Articular chondrocyte of knee joint (primary cell): ENCODE results near the gene PSMD1. TPM values are rescaled to one million over a fixed set of nuclear protein-coding genes. Genes with fewer than 3 reads are reported as not detected.

Experiments used
- small RNA-seq: library from RNA; depleted of rRNA; stranded (forward); fragments of <200 nt; gene quantifications from one replicate; pipeline ENCODE3, GENCODE V24; 2012
- total RNA-seq: library from RNA; depleted of rRNA; stranded (reverse); fragments of >200 nt; gene quantifications from 2 replicates; pipeline ENCODE4 v1.2.3, GENCODE V29; 2012

PSMD1 gene
- total RNA-seq: 130 and 142 TPM in 2 replicates

GRCh38 chr2:231056453-231057416, at the start of gene PSMD1:
PSMD1 (plus strand) TSS chr2:231056867; CDS start chr2:231057026, 159 bp downstream.

GRCh38 chr2:231037202-231037730, 19.4 kb upstream of the PSMD1 start, which contains the start of gene C2orf72:
C2orf72 (plus strand) TSS chr2:231037523; CDS start chr2:231037566, 43 bp downstream.

GRCh38 chr2:231124838-231125568, 68.3 kb downstream of the PSMD1 start, which contains the start of gene HTR2B:
HTR2B (minus strand) TSS chr2:231125042; CDS start chr2:231123764, 1,278 bp downstream.

GRCh38 chr2:231198291-231199173, 141.9 kb downstream of the PSMD1 start, which contains the start of gene ARMC9:
ARMC9 (plus strand) TSS chr2:231198631; CDS start chr2:231206239, 7,608 bp downstream.

Small RNA genes within 50 kb of the gene (small RNA-seq; reads per million reads assigned to genes)
- gene RNU1-93P: not detected

Other genes starting within 250 kb of the PSMD1 start
- 65.2 and 76.5 TPM in 2 replicates for gene ITM2C, start 191.9 kb upstream of the PSMD1 start, total RNA-seq
- not detected in 2 replicates for gene GPR55, start 131.6 kb upstream of the PSMD1 start, total RNA-seq
- not detected in 2 replicates for gene SPATA3, start 60.7 kb upstream of the PSMD1 start, total RNA-seq
- gene C2orf72, start 19.3 kb upstream of the PSMD1 start, total RNA-seq: 0.65 and 2.1 TPM in 2 replicates
- gene HTR2B, start 68.2 kb downstream of the PSMD1 start, total RNA-seq: 1.2 and 1.3 TPM in 2 replicates
- gene ARMC9, start 141.8 kb downstream of the PSMD1 start, total RNA-seq: 53.9 and 72.4 TPM in 2 replicates